Epithelial cell of proximal tubule (primary cell): Measurements from ENCODE around the gene CUTA. TPM values are rescaled to one million over a fixed set of nuclear protein-coding genes. Genes with fewer than 3 reads are reported as not detected.

Experiments used
- DNase-seq: peaks from one replicate; pipeline ENCODE4 v3.0.0-alpha.2; 2011; ENCODE audit warnings: low read depth
- H3K4me3 ChIP-seq: 2 replicates; pipeline ENCODE4 v1.5.1; 2011; ENCODE audit warnings: low read depth, mild to moderate bottlenecking, low read length
- CTCF ChIP-seq: conservative IDR thresholded peaks from 2 replicates; pipeline ENCODE4 v1.5.1; 2012; ENCODE audit warnings: low read depth, mild to moderate bottlenecking, low read length
- total RNA-seq: library from RNA; depleted of rRNA; stranded (reverse); fragments of >200 nt; gene quantifications from 2 replicates; pipeline ENCODE4 v1.2.3, GENCODE V29; 2015

Gene CUTA
- 206 and 273 TPM in 2 replicates for total RNA-seq

- H3K4me3 ChIP-seq = peak within 1 kb of the TSS; percentile 96
- peak; percentile 95 for DNase-seq
- TF ChIP-seq CTCF = peak; percentile 45
Observed at GRCh38 chr6:33417903-33418689, at the start of gene CUTA. Gene CUTA (minus strand): TSS chr6:33418107. CDS start chr6:33418000, 107 bp downstream.

- no peak overlapping the region for H3K4me3 ChIP-seq
- TF ChIP-seq CTCF = no peak
- no peak for DNase-seq
Observed at GRCh38 chr6:33467091-33467490, 49.2 kb upstream of the CUTA start.

GRCh38 chr6:33466075-33466735 is 48.3 kb upstream of the CUTA start:
- no peak for DNase-seq
- H3K4me3 ChIP-seq = no peak overlapping the region
- TF ChIP-seq CTCF = no peak

- DNase-seq = no peak
- no peak for TF ChIP-seq CTCF
Observed at GRCh38 chr6:33459226-33459625, 41.3 kb upstream of the CUTA start.

GRCh38 chr6:33458676-33459075 is 40.8 kb upstream of the CUTA start:
- H3K4me3 ChIP-seq = no peak overlapping the region
- no peak for DNase-seq
- TF ChIP-seq CTCF = no peak

More at GRCh38 chr6:33459226-33459625, 41.3 kb upstream of the CUTA start:
- H3K4me3 ChIP-seq = no peak overlapping the region

- DNase-seq = no peak
- TF ChIP-seq CTCF = no peak
- H3K4me3 ChIP-seq = no peak overlapping the region
Observed at GRCh38 chr6:33456156-33456555, 38.2 kb upstream of the CUTA start.
